ENCODE measurements around the gene PERP. TPM values are rescaled to one million over a fixed set of nuclear protein-coding genes. Genes with fewer than 3 reads are reported as not detected.

Gene PERP
- total and polyA plus RNA-seq, 2 of the 4 experiments (the other 2 are of a cell fraction), result 7.7 to 21.4 TPM

- peak overlapping the region; percentile 33 for H2BK120ac ChIP-seq (ENCODE audit: low read depth, low read length)
- ATAC-seq (ENCODE audit: low read depth) (no peak), DNase-seq (peak; percentile 15)
- H3K56ac ChIP-seq (ENCODE audit: extremely low read depth, insufficient read depth, low read length), result peak overlapping the region; percentile 58; the same call in 1 of the 2 replicates
- intact Hi-C loops (cut with micrococcal nuclease) (loop anchor here (5.0 kb wide), 1 partner anchor 239 kb away; the partner anchor contains the start of gene TNFAIP3), dilution Hi-C loops (cut with HindIII; ENCODE audit: low sequenced_read_pairs, unreplicated experiment) (no loop called here), in situ Hi-C loops (cut with MboI; ENCODE audit: low sequenced_read_pairs) (loop anchor here (10.0 to 25.0 kb wide), 2 partner anchors 241 to 1256 kb away; partner anchors contain the start of genes CITED2 and TNFAIP3)
- peak overlapping the region; percentile 11; the same call in 1 of the 2 replicates for H4K5ac ChIP-seq (ENCODE audit: low read depth, low read length)
- BruUV-seq (replicated peaks), result no TSS peak
- peak overlapping the region; percentile 31; the same call in 1 of the 3 replicates for H2BK15ac ChIP-seq (ENCODE audit: low read depth, low read length)
- no peaks in the 10 kb centered on the region for H3K9me1 ChIP-seq (ENCODE audit: insufficient read depth, low read length)
- H2AFZ ChIP-seq (replicated peaks; ENCODE audit: low read length, poor library complexity), result peak overlapping the region; percentile 77
- H4K20me1 ChIP-seq (ENCODE audit: insufficient read depth, low read length), result no peaks in the 10 kb centered on the region
- H3K4me3 ChIP-seq (ENCODE audit: insufficient read depth, low read depth, low read length), result peak overlapping the region; percentile 96
- H3K4ac ChIP-seq (ENCODE audit: low read depth, low read length), result peak overlapping the region; percentile 68
- peaks cover 5% of the 10 kb centered on the region; the same call in 1 of the 2 replicates for H3K27me3 ChIP-seq (ENCODE audit: control insufficient read depth, insufficient read depth, low read length)
- H2BK5ac ChIP-seq (ENCODE audit: low read depth, low read length, poor library complexity, severe bottlenecking), result peak overlapping the region; percentile 44
- peak overlapping the region; percentile 76 for H4K91ac ChIP-seq (ENCODE audit: insufficient read depth, low read depth, low read length)
- peak overlapping the region; percentile 69 for H4K8ac ChIP-seq (ENCODE audit: low read depth in 2 of 2, low read length in 2 of 2)
- H2AK5ac ChIP-seq (ENCODE audit: low read depth, low read length), result peak overlapping the region; percentile 25; the same call in 1 of the 2 replicates
- H3K27ac ChIP-seq (ENCODE audit: insufficient read depth, low read length), result peak overlapping the region; percentile 39; the same call in 1 of the 2 replicates
- POLR2A ChIA-PET (ENCODE audit: unreplicated experiment), result interaction anchor here (0.5 kb wide), 1 partner anchor 297 kb away, joined by 3 read pairs; no protein-coding TSS in a partner anchor
- no peaks in the 10 kb centered on the region for H3K9me3 ChIP-seq (ENCODE audit: control insufficient read depth, insufficient read depth, low read length)
- peak overlapping the region; percentile 73 for H3K9ac ChIP-seq (ENCODE audit: low read depth, low read length)
- peak overlapping the region; percentile 65 for H2AK9ac ChIP-seq (replicated peaks; ENCODE audit: low read depth, low read length, poor library complexity)
- H2BK20ac ChIP-seq (ENCODE audit: low read depth, low read length), result peak overlapping the region; percentile 15
- H3K14ac ChIP-seq (replicated peaks; ENCODE audit: low read depth, low read length), result peak overlapping the region; percentile 64; the same call in 1 of the 2 replicates
- peak overlapping the region; percentile 46 for H3K18ac ChIP-seq (ENCODE audit: low read depth, low read length)
- H3K4me1 ChIP-seq (ENCODE audit: control insufficient read depth, insufficient read depth, low read length), result peaks cover 17% of the 10 kb centered on the region
- WGBS, 2 experiments (ENCODE audit: extremely low coverage in 2 of 2, insufficient read length in 1 of 2), result no CpG with 5 or more reads among the region's 10 CpGs
- peak overlapping the region; percentile 78 for H3K23ac ChIP-seq (ENCODE audit: low read depth, low read length)
- peaks cover 16 to 33% of the 10 kb centered on the region in 2 experiments for H3K79me1 ChIP-seq (ENCODE audit: low read depth in 1 of 2, low read length in 2 of 2)
- CTCF ChIA-PET, result interaction anchor here (1.0 to 1.9 kb wide), 3 partner anchors 98 to 102 kb away, joined by 3 to 8 read pairs (median 7); no protein-coding TSS in a partner anchor
- H3K36me3 ChIP-seq (ENCODE audit: control insufficient read depth, insufficient read depth, low read length), result peaks cover 4% of the 10 kb centered on the region
- H3K4me2 ChIP-seq (ENCODE audit: low read depth, low read length), result peak overlapping the region; percentile 77
- no peak for TF ChIP-seq RAD21 (IDR thresholded peaks at IDR 0.05; ENCODE audit: low read length)
- no peak for TF ChIP-seq RCOR1 (IDR thresholded peaks at IDR 0.05; ENCODE audit: insufficient replicate concordance, low read length)
- no peak for TF ChIP-seq CHD1 (IDR thresholded peaks at IDR 0.05; ENCODE audit: low read depth, low read length)
- no peak for TF ChIP-seq NFE2L2 (IDR thresholded peaks at IDR 0.05; ENCODE audit: low read depth, low read length)
- TF ChIP-seq BHLHE40 (IDR thresholded peaks at IDR 0.05; ENCODE audit: low read depth, low read length), result no peak
- no peak for TF ChIP-seq MAZ (IDR thresholded peaks at IDR 0.05; ENCODE audit: borderline replicate concordance, low read depth, low read length)
- no peak for TF ChIP-seq MXI1 (IDR thresholded peaks at IDR 0.05; ENCODE audit: borderline replicate concordance, low read depth, low read length)
- no peak for TF ChIP-seq FOS (IDR thresholded peaks at IDR 0.05; ENCODE audit: low read depth, low read length)
- TF ChIP-seq SMC3 (IDR thresholded peaks at IDR 0.05; ENCODE audit: low read depth, low read length), result no peak
- TF ChIP-seq CEBPB (IDR thresholded peaks at IDR 0.05; ENCODE audit: low read depth, low read length), result no peak
- no peak for TF ChIP-seq MAFK (IDR thresholded peaks at IDR 0.05; ENCODE audit: low read depth, low read length)
- TF ChIP-seq POLR2A (IDR thresholded peaks at IDR 0.05; ENCODE audit: low read depth, low read length), result no peak
- TF ChIP-seq ELK1 (IDR thresholded peaks at IDR 0.05; ENCODE audit: borderline replicate concordance, low read depth, low read length), result no peak
- no peak for TF ChIP-seq RFX5 (IDR thresholded peaks at IDR 0.05; ENCODE audit: low read depth, low read length)
- TF ChIP-seq CTCF (conservative IDR thresholded peaks at IDR 0.05; ENCODE audit: low read depth, low read length), result no peak
Observed at GRCh38 chr6:138105880-138106664, 1.1 kb downstream of the PERP start.
